HuH-7 (cell line): ENCODE data around the gene MX1.
"Not testable (repeated sequence)": the region's sequence is repeated elsewhere in the genome, so short reads cannot be mapped to it uniquely, and the experiment has no call there.

Source experiments
- DNase-seq: peaks from one replicate; pipeline ENCODE4 v3.0.0; 2011; ENCODE audit warnings: low spot score

Gene MX1

GRCh38 chr21:41407541-41408460 lies 18.2 kb upstream of the MX1 start:
- DNase-seq: no peak

- DNase-seq: no peak
These were observed 15.7 kb upstream of the MX1 start for GRCh38 chr21:41410361-41410760.

- no peak for DNase-seq
These were observed 15.1 kb upstream of the MX1 start for GRCh38 chr21:41410767-41411448.

GRCh38 chr21:41411449-41412089 lies 14.5 kb upstream of the MX1 start:
- no peak for DNase-seq

GRCh38 chr21:41417505-41417904 lies 8.5 kb upstream of the MX1 start:
- not testable (repeated sequence) for DNase-seq

DNA sequence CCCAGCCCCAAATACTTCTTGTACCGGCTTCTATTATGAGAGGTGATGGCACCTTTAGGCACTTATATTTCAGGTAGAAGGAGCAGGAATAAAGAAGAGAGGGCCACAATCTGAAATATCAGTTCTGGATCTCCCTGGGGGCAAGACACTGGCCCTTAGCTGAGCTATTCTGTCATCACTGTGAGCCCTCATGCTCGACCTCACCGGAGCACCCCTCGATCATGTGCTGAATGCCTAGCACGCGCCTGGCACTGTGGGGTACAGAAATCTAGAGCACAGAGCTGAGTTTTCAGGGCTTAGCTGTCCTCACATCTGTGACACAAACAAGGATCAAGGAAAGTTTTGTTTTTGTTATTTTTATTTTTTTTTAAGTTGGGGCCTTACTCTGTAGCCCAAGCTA lies 7.6 kb upstream of the MX1 start:
- no peak for DNase-seq

- DNase-seq: no peak
These were observed 6.9 kb upstream of the MX1 start for GRCh38 chr21:41418956-41419680.

- DNase-seq: peak; percentile 79
These were observed 5.8 kb upstream of the MX1 start for GRCh38 chr21:41419921-41420862.

DNA sequence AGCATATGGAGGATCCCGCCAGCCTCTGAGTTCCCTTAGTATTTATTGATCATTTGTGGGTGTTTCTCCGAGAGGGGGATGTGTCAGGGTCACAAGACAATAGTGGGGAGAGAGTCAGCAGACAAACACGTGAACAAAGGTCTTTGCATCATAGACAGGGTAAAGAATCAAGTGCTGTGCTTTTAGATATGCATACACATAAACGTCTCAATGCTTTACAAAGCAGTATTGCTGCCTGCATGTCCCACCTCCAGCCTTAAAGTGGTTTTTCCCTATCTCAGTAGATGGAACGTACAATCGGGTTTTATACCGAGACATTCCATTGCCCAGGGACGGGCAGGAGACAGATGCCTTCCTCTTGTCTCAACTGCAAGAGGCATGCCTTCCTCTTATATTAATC lies 5.0 kb upstream of the MX1 start:
- not testable (repeated sequence) for DNase-seq

DNA sequence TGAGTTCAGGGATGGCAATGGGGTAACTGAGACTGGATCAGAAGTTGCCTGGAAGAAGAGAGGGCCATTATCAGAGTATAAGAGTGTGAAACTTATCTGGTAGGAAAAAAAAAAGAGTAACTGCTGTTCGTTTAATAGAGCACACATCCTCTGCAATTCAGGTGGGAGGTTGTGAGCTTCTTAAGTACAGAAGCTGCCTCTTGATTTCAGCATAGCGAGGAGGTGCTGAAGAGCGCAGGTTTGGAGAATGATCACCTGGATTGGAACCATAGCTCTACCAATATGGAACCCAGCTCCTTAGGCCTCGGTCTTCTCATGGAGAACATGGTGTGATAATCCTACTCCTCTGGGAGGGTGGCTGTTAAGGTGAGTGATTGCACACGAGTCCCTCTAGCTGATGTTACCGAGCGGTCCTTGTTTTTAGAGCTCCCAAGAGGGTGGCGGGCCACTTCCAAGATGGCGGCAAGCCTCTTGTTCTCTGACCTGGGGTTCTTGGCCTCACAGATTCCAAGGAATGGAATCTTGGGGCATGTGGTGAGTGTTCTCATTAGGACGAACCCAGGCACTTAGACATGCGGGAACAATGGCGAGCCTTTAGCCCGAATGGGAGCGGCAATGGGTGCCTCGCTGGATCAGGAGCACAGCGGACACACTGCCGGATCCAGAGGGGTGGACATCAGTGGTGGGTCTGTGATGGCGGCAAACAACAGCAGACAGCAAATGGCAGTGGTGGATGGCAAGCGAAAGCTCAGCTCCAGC lies 3.3 kb upstream of the MX1 start:
- DNase-seq: no peak

GRCh38 chr21:41423305-41423636 lies 2.8 kb upstream of the MX1 start:
- not testable (repeated sequence) for DNase-seq

- DNase-seq: no peak
These were observed 468 bp upstream of the MX1 start for GRCh38 chr21:41425588-41425953.

DNA sequence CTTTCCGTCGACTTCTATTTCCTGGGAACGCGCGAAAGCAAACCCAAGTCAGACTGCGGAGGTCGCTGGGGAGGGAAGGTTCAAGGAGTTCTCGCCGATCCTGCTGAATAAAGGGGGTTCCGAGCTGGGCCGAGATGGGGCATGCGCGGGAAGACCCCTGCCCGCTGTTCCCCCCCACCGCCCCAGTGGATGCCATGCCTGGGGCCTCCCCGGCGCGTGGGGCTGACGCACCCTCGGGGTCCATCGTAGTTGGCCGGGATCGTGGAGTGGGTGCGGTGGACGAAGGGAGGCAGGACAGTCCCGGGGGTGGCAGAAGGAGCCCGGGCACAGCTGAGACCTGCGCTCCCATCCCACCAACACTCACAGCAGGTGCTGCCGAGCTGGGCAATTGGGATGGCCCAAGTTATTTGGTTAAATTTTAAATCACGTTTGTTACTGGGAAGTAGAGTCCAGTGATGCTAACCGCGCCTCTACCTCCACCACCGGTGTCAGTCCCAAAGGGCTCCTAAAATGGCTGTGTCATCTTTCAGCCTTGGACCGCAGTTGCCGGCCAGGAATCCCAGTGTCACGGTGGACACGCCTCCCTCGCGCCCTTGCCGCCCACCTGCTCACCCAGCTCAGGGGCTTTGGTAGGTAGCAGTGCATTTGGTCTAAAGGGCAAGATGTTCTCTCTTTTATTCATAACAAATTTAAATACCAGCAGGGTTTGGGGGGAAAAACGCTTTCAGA lies 801 bp downstream of the MX1 start:
- no peak for DNase-seq

DNA sequence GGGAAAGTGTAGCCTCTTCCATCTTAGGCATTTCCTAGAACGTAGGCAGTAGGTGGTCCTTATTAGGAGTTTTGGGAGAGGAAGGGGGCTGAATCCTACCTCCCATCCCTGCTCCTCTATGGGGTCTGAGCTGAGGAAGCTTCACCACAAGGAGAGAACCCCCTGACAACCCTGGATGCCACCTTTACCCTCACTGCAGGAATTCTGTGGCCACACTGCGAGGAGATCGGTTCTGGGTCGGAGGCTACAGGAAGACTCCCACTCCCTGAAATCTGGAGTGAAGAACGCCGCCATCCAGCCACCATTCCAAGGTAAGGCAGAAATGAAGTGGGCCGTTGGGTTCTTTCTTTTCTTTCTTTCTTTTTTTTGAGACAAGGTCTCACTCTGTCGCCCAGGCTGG lies 1.5 kb downstream of the MX1 start:
- DNase-seq: no peak

DNA sequence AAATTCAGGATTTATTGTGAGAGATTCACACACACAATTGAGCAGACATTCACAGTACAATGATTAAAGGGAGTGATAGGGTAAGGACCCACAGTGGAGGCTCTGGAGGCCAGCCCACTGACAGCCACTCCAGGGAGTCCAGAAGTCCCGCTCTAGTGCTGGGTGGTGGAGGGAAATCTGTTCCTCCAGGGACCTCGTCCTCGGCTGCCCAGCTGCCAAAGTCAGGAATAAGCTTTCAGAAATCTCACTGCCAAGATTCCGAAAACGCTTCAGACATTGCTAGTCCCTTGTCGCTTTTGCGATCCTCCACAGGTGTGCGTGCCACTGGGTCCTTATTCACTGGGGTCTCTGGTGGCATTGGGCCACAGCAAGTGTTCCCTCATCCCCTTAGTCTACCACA lies 2.3 kb downstream of the MX1 start:
- no peak for DNase-seq

DNA sequence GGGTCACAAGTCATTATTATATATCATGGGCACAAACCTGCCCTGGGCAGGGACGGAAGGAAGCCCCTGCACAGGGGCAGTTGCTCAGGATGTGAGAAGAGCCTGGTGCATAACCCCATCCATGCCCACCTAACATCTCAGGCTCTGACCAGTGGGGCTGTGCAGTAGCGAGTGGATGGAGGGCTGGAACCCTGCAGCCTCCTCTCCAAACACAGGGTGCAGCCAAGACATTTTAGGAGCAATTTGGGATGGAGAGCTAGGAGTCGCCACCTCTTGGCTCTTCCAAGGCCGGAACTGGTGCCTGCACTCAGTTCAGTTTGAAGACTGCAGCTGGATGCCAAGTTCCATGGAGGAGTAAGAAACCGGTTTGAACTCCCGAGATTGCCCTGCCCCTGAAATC lies 2.8 kb downstream of the MX1 start:
- no peak for DNase-seq

GRCh38 chr21:41429305-41429704 lies 3.3 kb downstream of the MX1 start:
- no peak for DNase-seq

- DNase-seq: no peak
These were observed 4.0 kb downstream of the MX1 start for GRCh38 chr21:41429925-41430491.

GRCh38 chr21:41431788-41432548 lies 5.9 kb downstream of the MX1 start:
- DNase-seq: no peak
